OCI-LY1 (cell line): ENCODE measurements around the gene SAMD13.

Experiments used
- H2AFZ ChIP-seq: fragments of 200-600 bp; sonication (generic), shearing (Covaris generic); 2 replicates; pipeline ENCODE4 v1.6.0; 2014; ENCODE audit warnings: antibody characterized with exemption, mild to moderate bottlenecking, low read length
- H3F3A ChIP-seq: fragments of 200-600 bp; sonication (generic), shearing (Covaris generic); 2 replicates; pipeline ENCODE4 v1.6.0; 2014; ENCODE audit warnings: mild to moderate bottlenecking, antibody characterized with exemption, low read length, moderate library complexity; ENCODE audit not compliant: insufficient read depth
- H3K27ac ChIP-seq: fragments of 200-600 bp; sonication (generic); 2 replicates; pipeline ENCODE4 v1.5.1; 2014; ENCODE audit warnings: low read length, mixed run types, mild to moderate bottlenecking, low read depth; ENCODE audit not compliant: poor library complexity, severe bottlenecking
- H3K27me3 ChIP-seq: fragments of 200-600 bp; sonication (generic); 2 replicates; pipeline ENCODE4 v1.6.0; 2014; ENCODE audit warnings: antibody characterized with exemption, mild to moderate bottlenecking, low read length, moderate library complexity; ENCODE audit not compliant: insufficient read depth
- H3K36me3 ChIP-seq: fragments of 200-600 bp; sonication (generic); 2 replicates; pipeline ENCODE4 v1.6.1; 2014; ENCODE audit warnings: mild to moderate bottlenecking, antibody characterized with exemption, low read length, moderate library complexity, mixed read lengths; ENCODE audit not compliant: insufficient read depth
- H3K4me1 ChIP-seq: fragments of 200-600 bp; sonication (generic); 2 replicates; pipeline ENCODE4 v1.5.1; 2014; ENCODE audit warnings: mild to moderate bottlenecking, low read length, moderate library complexity; ENCODE audit not compliant: insufficient read depth, severe bottlenecking
- H3K4me2 ChIP-seq: fragments of 200-600 bp; sonication (generic), shearing (Covaris generic); 2 replicates; pipeline ENCODE4 v1.6.1; 2014; ENCODE audit warnings: low read length
- H3K4me3 ChIP-seq: fragments of 200-600 bp; sonication (generic); 2 replicates; pipeline ENCODE4 v1.5.1; 2014; ENCODE audit warnings: low read length, low read depth, mild to moderate bottlenecking, mixed read lengths; ENCODE audit not compliant: poor library complexity, severe bottlenecking
- H3K79me2 ChIP-seq: fragments of 200-600 bp; shearing (Covaris generic); 2 replicates; pipeline ENCODE4 v1.6.1; 2016; ENCODE audit warnings: mixed run types, low read length, mixed read lengths; ENCODE audit not compliant: insufficient read depth
- H3K9ac ChIP-seq: fragments of 200-600 bp; sonication (generic), shearing (Covaris generic); 2 replicates; pipeline ENCODE4 v1.6.1; 2014; ENCODE audit warnings: mild to moderate bottlenecking, low read length, mixed read lengths
- H3K9me2 ChIP-seq: fragments of 200-600 bp; sonication (generic), shearing (Covaris generic); 2 replicates; pipeline ENCODE4 v1.6.1; 2014; ENCODE audit warnings: low read depth, mild to moderate bottlenecking, low read length, mixed read lengths
- H3K9me3 ChIP-seq: fragments of 200-600 bp; shearing (Covaris generic); 2 replicates; pipeline ENCODE4 v1.6.1; 2014; ENCODE audit warnings: low read length, mixed read lengths
- H4K20me1 ChIP-seq: fragments of 200-600 bp; sonication (generic), shearing (Covaris generic); 2 replicates; pipeline ENCODE4 v1.6.0; 2016; ENCODE audit warnings: mild to moderate bottlenecking, low read length; ENCODE audit not compliant: insufficient read depth
- CTCF ChIP-seq: fragments of 200-600 bp; sonication (generic), shearing (Covaris generic); IDR thresholded peaks from 2 replicates; pipeline ENCODE4 v1.5.1; 2017; ENCODE audit warnings: mild to moderate bottlenecking, antibody characterized with exemption, low read length, moderate library complexity, mixed read lengths
- EZH2 ChIP-seq: fragments of 200-600 bp; sonication (generic), shearing (Covaris generic); IDR thresholded peaks from 2 replicates; pipeline ENCODE4 v1.8.0; 2017; ENCODE audit warnings: borderline replicate concordance, mixed run types, mild to moderate bottlenecking, antibody characterized with exemption, low read length, moderate library complexity, mixed read lengths

SAMD13 gene

GRCh38 chr1:84327830-84328229 is 26.3 kb downstream of the SAMD13 start:
- Histone ChIP-seq H2AFZ (no peak overlapping the region), H3F3A (no peaks in the 10 kb centered on the region), H3K9ac (no peak overlapping the region), H3K4me3 (no peak overlapping the region), H3K79me2 (no peaks in the 10 kb centered on the region), H3K9me2 (no peaks in the 10 kb centered on the region), H3K27me3 (no peaks in the 10 kb centered on the region), H3K9me3 (0 out of 2 replicates have a peak, but pooled peaks cover 4% of the 10 kb centered on the region), H3K36me3 (peaks cover 24% of the 10 kb centered on the region), H3K4me1 (no peaks in the 10 kb centered on the region), H3K4me2 (no peak overlapping the region), H4K20me1 (no peaks in the 10 kb centered on the region), H3K27ac (no peak overlapping the region)
- TF ChIP-seq EZH2 (no peak), CTCF (no peak)

- peaks cover 24% of the 10 kb centered on the region for H3K36me3 ChIP-seq
- TF ChIP-seq CTCF (no peak), EZH2 (no peak)
- no peak overlapping the region for H3K4me3 ChIP-seq
- H3K4me2 ChIP-seq, result no peak overlapping the region
- peaks cover 3% of the 10 kb centered on the region for H3K4me1 ChIP-seq
- H3K79me2 ChIP-seq, result no peaks in the 10 kb centered on the region
- no peak overlapping the region for H3K27ac ChIP-seq
- peaks cover 8% of the 10 kb centered on the region; the same call in 1 of the 2 replicates for H3K9me3 ChIP-seq
- no peak overlapping the region for H2AFZ ChIP-seq
- no peaks in the 10 kb centered on the region for H4K20me1 ChIP-seq
- H3K27me3 ChIP-seq, result no peaks in the 10 kb centered on the region
- no peak overlapping the region for H3K9ac ChIP-seq
- no peaks in the 10 kb centered on the region for H3F3A ChIP-seq
- no peaks in the 10 kb centered on the region for H3K9me2 ChIP-seq
These were observed 28.8 kb downstream of the SAMD13 start for GRCh38 chr1:84330125-84330984.

- TF ChIP-seq CTCF, result no peak
- no peak for TF ChIP-seq EZH2
These were observed 38.0 kb downstream of the SAMD13 start for GRCh38 chr1:84339503-84339902.

More at GRCh38 chr1:84339503-84339902, 38.0 kb downstream of the SAMD13 start:
- no peaks in the 10 kb centered on the region for H4K20me1 ChIP-seq
- H3K79me2 ChIP-seq, result no peaks in the 10 kb centered on the region
- H3K9ac ChIP-seq, result no peak overlapping the region
- no peaks in the 10 kb centered on the region for H3K9me2 ChIP-seq
- H3K27me3 ChIP-seq, result no peaks in the 10 kb centered on the region
- H3K27ac ChIP-seq, result no peak overlapping the region
- no peak overlapping the region for H3K4me2 ChIP-seq
- H2AFZ ChIP-seq, result no peak overlapping the region
- H3K9me3 ChIP-seq, result peaks cover 6% of the 10 kb centered on the region; the same call in 1 of the 2 replicates
- H3K4me1 ChIP-seq, result peaks cover 3% of the 10 kb centered on the region
- H3K36me3 ChIP-seq, result no peaks in the 10 kb centered on the region; the same call in 1 of the 2 replicates
- H3F3A ChIP-seq, result no peaks in the 10 kb centered on the region
- no peak overlapping the region for H3K4me3 ChIP-seq
